Measurements from ENCODE around the gene PRPF40A.

PRPF40A gene

DNA sequence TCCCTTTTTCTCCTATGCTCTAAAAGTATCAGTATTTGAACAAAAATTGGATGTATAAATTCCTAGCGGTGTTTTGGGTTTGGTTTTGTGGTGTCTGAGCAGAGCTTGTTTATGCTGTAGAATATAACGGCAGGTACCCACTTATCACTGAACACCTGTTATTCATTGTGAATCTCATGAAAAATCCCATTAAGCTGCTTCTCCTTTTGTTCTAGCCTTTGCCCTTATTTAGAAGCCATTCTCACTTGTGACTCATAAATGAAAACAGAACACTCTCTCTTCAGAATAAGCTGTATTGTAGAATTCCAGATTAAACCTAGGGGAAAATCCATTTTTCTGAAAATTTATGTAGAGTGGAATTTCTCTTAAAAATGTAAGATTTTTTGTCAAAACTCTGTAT is 104.0 kb downstream of the PRPF40A start:
- no peak for DNase-seq

DNA sequence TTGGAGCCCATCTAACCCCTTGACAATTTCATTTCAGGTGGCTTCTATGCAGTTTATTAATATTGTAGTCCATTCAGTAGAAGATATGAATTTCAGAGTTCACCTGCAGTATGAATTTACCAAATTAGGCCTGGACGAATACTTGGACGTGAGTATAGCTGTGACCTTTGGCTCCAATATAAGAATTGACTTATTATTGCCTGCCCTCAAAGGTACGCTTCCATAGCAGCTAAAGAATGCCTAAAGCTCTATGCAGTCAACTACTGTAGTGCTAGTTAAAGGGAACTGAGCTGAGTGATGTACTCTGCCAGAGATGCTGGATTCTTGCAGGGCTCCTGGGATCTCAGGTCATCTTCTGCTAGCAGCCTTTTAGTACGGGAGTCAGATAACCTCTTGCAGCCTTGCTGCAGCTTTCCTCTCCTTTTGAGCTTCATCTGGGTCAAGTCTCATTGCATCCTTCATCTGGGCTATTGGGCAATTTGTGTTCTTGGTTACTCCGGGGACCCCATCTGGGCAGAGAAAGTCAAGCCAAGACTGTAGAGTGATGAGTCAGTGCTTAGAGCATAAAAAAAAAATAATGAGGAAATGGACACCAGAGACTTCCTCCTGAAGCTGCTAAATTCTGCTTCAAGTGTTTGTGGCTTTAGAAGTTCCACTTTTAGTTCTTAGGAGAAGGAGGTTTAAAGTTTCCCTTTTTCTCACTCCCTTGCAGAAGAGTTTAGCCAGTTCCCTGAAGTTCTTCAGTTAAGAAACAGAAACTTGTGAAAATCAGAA is 105.6 kb downstream of the PRPF40A start:
- no peak for DNase-seq

DNA sequence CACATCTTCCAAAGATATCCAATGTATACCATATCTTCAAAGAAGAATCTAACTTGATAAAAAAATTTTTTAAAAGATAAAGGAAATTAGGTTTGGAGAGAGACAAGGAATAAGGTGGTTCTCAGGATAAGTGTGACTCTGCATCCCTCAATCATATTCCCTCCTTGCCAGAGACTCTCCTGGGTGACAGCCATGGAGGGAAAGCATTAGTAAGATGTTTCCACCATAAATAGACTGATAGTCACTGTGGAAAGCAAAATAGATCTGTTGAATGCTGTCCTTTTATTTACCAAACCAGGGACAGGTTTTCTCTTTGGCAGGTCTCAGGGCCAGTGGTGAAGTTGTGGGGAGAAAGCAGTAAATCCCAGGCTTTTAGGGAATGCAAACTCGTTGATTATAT is 107.6 kb downstream of the PRPF40A start:
- no peak for DNase-seq

DNA sequence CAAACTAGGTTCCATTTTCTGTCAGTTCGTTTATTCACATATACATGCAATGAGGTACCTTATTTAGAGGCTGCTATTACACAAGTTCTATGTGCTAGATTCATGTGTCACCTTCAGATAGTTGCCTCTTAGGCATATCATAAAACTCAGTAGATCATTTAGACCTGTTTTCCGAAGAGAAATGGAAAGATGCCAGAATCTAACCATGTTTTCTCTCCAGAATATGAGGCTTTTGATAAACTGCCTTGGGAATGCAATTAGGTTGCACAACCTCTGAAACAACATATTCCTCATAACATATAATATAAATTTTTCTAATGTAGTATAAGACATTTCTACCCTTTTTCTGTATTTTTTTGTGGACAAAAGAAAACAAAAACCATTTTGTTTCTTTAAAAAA is 108.1 kb downstream of the PRPF40A start:
- DNase-seq, result no peak

DNA sequence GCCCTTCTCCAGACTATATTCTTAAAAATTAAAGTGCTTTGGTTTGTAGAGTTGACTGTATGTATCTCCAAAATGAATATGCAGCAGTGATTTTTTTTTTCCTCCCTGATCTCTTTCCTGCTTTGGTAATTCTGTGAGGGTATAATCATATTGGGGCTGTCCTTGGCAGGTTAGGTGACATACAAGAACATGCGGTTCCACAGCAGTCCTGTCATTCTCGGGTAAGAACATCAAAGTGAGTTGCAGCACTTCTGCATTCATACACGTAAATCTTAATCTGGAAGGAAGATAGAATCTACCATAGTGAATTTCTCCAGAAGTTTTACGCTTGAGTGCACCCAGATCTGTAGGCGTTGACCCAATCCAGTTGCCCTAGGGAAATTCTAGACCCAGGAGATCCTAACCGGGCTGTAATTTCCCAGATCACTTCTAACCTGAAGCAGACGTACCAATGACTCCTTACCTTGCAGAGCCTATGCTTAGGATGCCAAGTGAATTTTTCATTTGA is 109.4 kb downstream of the PRPF40A start:
- DNase-seq, result no peak

DNA sequence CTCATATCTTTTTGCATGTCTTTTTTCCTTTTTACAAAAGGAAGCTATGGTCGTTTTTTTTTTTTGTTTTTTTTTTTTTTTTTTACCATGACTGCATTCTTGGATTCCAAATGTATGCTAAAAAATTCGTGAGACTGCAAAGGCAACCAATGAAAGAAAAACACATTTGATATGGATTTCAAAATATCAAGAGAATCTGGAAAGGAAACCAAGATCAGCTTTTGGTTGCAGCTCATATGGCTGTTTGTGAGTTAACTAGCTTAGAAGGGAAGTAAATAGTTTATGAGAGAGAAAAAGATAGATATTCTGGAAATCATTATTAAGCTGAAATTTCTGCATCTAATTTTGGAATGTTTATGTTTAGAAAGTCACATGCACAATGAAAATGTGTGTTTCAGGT is 110.3 kb downstream of the PRPF40A start:
- no peak for DNase-seq

DNA sequence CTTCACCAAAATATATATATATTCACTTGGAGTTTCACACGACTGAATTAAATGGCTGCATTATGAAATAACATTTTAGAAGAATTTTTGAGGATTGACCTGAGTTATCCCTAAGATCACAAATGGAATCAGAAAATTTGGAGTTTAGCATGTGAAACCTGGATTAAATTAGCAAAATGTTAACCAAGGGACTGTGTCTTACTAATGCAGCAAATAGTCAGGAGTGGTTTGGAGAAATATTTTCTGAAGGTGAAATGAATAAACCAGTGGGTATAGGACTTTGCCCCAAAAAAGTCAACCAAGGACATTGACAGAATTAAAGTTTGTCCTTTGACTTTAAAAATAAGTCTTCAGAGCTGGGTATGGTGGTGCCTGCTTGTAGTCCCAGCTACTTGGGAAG is 111.2 kb downstream of the PRPF40A start:
- DNase-seq, result no peak

DNA sequence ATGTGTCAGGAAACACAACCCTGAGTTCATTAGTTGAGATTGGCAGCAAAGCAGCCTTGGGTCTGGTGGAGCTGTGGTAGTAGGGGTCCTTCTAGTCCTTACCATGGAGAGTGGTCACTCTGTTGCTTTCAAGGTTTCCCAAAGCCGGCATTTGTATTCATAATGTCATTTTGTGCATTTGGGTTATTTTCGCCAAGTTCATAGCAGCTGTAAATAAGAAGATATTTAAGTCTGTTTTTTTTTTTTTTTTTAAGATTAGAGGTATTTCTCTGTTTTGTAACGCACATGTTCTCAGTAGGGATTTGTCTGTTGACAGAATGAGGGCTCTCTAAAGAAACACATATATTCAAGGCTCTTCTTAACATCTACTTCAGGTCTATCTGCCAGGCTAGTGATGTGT is 114.1 kb downstream of the PRPF40A start:
- no peak for DNase-seq

DNA sequence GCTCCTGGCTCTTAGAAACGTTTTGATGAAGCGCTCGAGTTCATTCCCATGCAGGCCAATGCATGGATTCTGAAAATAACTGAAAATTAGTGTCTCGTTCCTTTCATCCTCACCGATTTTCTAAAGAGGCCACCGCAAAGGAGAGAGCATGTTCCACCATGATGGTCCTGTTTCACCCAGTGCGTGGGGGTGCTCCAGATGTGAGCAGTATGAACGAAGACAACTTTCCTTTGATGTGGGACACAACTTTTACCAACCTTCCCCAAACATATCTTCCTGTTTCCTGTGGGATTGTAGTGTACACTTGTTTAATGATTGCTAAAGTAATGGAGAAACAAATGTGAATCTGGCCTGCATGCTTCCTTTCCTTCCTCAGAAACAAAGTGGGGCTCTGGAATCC is 114.5 kb downstream of the PRPF40A start:
- no peak for DNase-seq

Measured in cerebellar nuclear complex (tissue), 1 donor.